ENCODE measurements around the gene STX1B.

Gene STX1B

DNA sequence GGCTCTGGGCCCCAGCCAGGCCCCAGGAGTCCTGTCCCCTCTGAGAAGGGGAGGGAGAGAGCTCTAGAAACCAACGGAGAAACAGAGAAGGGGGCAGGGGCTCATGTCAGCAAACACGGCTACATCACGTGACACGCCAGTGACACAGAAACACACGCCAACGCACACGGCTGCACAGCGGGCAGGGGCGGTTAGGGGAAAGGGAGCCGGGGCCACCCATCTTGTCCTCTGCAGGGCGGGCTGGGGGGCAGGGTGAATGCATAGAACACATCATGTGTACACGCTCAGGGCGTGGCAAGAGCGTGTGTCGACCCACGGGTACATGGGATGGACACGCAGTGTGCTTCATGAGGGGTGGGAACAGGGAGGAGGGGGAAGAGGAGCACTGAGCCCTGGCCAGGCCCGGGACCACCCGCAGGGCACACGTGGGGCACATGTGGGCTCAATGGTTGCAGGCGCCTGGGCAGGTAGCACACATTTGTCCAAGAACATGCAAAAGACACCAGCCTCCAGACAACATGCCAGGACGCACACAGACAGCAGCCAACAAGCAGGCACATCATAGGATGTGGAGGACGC lies 20.9 kb downstream of the STX1B start:
- TF ChIP-seq, protein P1, sequence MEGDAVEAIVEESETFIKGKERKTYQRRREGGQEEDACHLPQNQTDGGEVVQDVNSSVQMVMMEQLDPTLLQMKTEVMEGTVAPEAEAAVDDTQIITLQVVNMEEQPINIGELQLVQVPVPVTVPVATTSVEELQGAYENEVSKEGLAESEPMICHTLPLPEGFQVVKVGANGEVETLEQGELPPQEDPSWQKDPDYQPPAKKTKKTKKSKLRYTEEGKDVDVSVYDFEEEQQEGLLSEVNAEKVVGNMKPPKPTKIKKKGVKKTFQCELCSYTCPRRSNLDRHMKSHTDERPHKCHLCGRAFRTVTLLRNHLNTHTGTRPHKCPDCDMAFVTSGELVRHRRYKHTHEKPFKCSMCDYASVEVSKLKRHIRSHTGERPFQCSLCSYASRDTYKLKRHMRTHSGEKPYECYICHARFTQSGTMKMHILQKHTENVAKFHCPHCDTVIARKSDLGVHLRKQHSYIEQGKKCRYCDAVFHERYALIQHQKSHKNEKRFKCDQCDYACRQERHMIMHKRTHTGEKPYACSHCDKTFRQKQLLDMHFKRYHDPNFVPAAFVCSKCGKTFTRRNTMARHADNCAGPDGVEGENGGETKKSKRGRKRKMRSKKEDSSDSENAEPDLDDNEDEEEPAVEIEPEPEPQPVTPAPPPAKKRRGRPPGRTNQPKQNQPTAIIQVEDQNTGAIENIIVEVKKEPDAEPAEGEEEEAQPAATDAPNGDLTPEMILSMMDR (IDR thresholded peaks at IDR 0.05; ENCODE audit: control insufficient read depth, extremely low read depth, insufficient read depth) = no peak
- no peak overlapping the region for H3K4me3 ChIP-seq (ENCODE audit: low read depth, low read length)
- no peak for DNase-seq (ENCODE audit: low read depth)

DNA sequence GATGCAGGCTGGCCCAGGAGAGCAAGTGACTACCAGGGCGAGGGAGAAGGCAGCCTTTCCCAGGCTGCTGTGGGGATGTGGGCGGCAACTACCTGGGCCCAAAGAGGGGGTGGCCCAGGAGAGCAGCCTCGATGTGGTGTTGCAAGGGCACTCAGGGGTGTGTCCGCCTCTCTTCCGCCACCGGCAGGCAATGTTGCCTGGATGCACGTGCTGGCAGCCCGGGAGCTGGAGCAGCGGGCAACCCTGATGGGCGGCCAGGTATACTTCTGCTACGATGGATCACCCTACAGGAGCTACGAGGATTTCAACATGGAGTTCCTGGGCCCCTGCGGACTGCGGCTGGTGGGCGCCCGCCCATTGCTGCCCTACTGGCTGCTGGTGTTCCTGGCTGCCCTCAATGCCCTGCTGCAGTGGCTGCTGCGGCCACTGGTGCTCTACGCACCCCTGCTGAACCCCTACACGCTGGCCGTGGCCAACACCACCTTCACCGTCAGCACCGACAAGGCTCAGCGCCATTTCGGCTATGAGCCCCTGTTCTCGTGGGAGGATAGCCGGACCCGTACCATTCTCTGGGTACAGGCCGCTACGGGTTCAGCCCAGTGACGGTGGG lies 22.8 kb downstream of the STX1B start:
- DNase-seq (ENCODE audit: low read depth) = no peak
- TF ChIP-seq, protein P1 (IDR thresholded peaks at IDR 0.05; ENCODE audit: control insufficient read depth, extremely low read depth, insufficient read depth) = no peak
- H3K4me3 ChIP-seq (ENCODE audit: low read depth, low read length) = no peak overlapping the region

DNA sequence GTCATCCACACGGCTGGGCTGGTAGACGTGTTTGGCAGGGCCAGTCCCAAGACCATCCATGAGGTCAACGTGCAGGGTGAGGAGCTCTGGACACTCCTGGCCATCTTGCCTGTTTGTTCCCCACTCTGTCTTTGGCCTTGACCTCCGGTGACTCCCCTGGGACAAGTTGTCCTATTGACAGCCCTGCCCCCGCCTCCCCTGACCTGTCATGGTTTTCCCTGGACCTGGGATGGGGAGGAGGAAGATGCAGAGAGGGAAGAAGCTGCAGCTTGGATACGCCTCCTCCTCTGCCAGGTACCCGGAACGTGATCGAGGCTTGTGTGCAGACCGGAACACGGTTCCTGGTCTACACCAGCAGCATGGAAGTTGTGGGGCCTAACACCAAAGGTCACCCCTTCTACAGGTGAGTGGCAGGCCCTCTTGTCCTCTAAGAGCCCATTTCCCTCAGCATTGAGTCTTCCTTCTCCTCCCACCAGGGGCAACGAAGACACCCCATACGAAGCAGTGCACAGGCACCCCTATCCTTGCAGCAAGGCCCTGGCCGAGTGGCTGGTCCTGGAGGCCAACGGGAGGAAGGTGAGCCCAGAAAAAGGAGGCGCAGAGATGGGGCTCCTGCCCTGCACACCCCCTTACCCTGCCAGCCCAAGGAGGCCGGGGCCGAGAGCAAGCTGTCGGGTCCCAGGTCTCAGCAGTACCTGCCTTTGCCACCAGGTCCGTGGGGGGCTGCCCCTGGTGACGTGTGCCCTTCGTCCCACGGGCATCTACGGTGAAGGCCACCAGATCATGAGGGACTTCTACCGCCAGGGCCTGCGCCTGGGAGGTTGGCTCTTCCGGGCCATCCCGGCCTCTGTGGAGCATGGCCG lies 24.1 kb downstream of the STX1B start:
- peak overlapping the region; percentile 60 for H3K4me3 ChIP-seq (ENCODE audit: low read depth, low read length)
- no peak for DNase-seq (ENCODE audit: low read depth)
- TF ChIP-seq, protein P1 (IDR thresholded peaks at IDR 0.05; ENCODE audit: control insufficient read depth, extremely low read depth, insufficient read depth) = no peak

DNA sequence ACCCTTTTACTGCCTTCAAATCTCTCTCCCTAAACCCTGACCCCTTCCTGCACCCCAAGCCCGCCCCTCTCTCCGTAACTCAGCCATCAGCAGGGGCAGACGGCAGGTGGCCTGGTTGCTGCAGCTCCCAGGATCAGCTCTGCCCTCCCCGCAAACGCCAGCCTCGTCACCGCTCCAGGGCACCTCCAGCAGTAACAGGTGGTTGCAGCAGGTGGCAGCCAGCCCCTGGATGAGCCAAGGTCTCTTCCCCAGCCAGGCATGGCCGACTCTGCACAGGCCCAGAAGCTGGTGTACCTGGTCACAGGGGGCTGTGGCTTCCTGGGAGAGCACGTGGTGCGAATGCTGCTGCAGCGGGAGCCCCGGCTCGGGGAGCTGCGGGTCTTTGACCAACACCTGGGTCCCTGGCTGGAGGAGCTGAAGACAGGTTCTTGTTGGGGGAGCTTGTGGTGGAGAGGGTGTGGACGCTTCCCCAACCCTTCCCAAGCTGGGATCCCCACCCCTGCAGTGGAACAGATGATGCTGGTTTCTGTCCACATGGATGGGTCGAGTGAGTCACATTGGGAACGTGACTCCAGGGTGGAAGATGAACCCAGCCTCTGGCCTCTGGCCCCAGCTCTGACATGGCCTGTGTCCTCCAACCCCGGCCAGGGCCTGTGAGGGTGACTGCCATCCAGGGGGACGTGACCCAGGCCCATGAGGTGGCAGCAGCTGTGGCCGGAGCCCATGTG lies 24.9 kb downstream of the STX1B start:
- DNase-seq (ENCODE audit: low read depth) = peak; percentile 68
- TF ChIP-seq, protein P1 (IDR thresholded peaks at IDR 0.05; ENCODE audit: control insufficient read depth, extremely low read depth, insufficient read depth) = peak; percentile 81
- H3K4me3 ChIP-seq (ENCODE audit: low read depth, low read length) = peak overlapping the region; percentile 60

DNA sequence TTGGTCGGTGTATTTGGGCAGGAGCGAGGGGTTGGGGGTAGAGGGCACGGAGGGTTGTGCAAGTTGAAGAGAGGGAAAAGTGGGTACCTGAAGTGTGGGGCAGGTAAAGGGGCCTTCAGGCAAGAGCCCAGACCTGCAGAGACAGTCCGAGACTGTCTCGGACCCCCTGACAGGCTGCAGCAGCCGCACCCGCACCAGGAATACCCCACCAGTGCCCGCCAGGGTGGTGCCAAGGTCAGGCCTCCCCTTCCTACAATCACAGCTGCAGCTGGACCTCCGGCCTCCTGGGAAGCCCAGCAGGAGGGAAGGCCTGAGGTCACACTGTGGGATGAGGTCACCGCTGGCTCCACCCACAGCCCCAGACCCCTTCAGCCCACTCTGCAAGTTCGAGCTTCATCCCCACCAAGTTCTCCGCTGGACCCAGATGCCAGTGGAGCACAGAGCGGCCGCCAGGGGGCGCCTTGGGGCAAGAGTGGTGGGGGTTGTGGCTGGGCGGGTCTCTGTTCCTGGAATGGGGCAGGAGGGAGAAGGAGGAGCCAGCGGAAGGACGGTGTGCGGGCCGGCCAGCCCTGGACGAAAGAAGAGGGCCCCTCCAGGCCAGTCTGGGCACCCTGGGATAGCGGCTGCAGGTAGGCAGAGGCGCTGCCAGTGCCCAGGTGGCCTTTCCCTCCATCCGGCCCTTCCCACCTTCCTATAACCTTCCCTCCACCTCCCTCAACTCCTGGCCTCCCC lies 25.6 kb downstream of the STX1B start, which contains the start of gene HSD3B7:
Gene HSD3B7 (plus strand): TSS at position 539 of the 732 bp plus-strand sequence. CDS start 452 bp downstream, outside the sequence.
- TF ChIP-seq, protein P1 (IDR thresholded peaks at IDR 0.05; ENCODE audit: control insufficient read depth, extremely low read depth, insufficient read depth) = peak; percentile 90
- peak within 1 kb of the TSS; percentile 60 for H3K4me3 ChIP-seq (ENCODE audit: low read depth, low read length)
- peak; percentile 33 for DNase-seq (ENCODE audit: low read depth)

All from LNCaP clone FGC (cell line).